GM21360 (cell line): Measurements from ENCODE around the gene SIX4.

Source experiments
- ATAC-seq: cut with Tn5 transposase; IDR thresholded peaks from one replicate; pipeline ENCODE4 v1.9.1; 2021; ENCODE audit warnings: mild to moderate bottlenecking, moderate library complexity; ENCODE audit not compliant: unreplicated experiment

Gene SIX4

GRCh38 chr14:60662982-60663381 lies 61.2 kb downstream of the SIX4 start:
- no peak for ATAC-seq

GRCh38 chr14:60661721-60662120 lies 62.4 kb downstream of the SIX4 start:
- ATAC-seq = no peak
